ENCODE data around the gene MICAL2.

The MICAL2 gene

GRCh38 chr11:12157241-12157661 is 46.9 kb downstream of the MICAL2 start:
- DNase-seq = no peak

GRCh38 chr11:12158909-12159308 is 48.5 kb downstream of the MICAL2 start:
- DNase-seq = no peak

GRCh38 chr11:12159351-12160099 is 49.1 kb downstream of the MICAL2 start:
- no peak for DNase-seq

DNA sequence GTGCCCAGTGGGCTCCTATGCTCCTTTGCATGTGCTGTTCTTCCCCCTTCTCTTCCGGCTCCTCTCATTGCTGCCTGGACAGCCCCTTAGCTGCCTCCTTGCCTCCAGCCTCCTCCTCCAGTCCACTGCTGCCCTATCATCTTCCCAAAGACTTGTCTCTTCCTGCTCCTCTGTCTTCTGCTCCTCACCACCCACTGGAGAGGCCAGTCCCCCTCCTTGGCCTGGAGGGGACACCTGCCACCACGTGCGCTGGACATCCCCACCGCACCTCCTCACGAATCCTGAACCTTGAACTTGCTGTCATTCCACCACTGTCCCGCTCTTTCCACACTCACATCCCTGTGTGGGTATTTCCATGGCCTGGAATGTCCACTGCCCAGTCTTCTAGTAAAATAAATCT is 49.8 kb downstream of the MICAL2 start:
- no peak for DNase-seq

- no peak for DNase-seq
These were observed 50.3 kb downstream of the MICAL2 start for GRCh38 chr11:12160680-12161079.

DNA sequence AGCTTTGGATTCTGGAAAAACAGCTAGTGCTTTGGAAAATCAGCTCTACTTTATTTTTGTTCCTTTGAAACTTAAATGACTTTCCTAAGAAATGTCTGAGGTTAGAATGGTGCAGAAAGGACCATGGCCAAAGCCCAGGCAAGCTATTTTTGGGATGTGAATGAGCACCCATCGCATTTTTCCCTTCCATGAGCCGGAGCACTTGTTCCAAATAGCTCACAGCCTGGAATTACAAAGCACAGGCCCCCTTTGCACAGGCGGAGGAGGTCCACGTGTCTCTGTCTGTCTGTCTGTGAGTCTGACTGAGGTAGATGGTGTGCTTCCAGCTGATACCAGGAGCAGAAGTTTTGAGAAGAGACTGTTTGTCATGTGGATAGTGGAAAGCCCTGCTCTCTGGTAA is 50.7 kb downstream of the MICAL2 start:
- DNase-seq = no peak

DNA sequence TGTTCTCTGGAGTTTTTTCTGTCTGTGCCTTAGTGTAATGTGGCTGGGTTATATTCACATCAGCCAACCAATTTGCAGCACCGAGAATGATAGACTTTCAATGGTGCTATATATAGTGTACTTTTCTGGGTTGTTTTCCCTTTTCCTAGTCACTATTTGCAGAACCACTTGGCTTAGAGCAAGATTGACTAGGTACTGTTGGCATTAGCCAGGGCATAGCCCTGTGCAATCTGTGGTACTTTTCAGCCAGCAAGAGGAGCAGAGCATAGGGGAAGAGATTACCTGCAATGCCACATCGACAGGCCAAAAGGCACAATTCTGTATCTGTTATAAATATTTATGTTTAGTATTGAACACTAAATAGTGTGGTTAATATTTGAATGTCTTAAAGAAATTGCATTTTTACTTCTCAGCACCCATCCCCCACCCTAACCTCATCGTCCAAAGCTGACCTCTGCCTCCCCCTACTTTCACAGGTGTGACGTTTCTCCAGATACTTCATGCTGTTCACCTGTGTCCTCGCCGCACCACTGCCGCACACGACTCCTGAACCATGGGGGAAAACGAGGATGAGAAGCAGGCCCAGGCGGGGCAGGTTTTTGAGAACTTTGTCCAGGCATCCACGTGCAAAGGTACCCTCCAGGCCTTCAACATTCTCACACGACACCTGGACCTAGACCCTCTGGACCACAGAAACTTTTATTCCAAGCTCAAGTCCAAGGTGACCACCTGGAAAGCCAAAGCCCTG is 51.4 kb downstream of the MICAL2 start:
- no peak for DNase-seq

GRCh38 chr11:12162652-12163051 is 52.3 kb downstream of the MICAL2 start:
- no peak for DNase-seq

DNA sequence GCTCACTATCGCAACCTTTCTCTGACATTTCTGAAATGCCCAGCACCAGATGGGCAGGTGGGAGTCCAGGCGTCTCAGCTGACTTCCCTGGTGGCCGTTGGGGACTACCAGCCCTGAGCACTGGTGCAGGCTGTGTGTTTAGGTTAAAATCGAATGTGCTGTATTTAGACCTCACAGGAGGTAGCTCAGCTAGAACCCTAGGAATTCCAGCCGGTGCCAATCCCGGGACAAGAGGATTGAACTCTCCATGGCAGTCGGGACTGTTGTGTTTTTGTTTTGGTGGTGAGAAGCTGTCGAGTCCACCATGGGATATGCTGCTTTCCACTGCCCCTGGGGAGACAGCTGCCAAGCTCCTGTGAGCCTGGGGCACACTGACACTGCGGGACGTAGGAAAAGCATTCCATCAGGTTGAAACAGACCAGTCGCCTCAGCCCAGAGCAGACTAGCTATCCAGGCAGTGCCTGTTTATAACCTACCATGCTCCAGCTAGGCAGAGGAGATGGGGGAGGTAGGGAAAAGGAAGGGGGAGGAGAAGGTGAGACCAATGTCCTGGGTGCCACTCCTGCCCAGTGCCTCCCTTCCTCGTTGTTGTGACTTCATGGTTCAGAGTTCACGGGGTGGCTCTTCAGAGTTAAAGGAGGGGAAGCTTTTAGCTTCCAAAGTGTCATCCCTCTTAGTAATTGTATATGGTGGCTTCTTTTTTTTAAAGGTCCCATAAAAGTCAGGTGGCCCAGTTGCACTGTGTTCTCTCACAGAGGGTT is 53.0 kb downstream of the MICAL2 start:
- no peak for DNase-seq

DNA sequence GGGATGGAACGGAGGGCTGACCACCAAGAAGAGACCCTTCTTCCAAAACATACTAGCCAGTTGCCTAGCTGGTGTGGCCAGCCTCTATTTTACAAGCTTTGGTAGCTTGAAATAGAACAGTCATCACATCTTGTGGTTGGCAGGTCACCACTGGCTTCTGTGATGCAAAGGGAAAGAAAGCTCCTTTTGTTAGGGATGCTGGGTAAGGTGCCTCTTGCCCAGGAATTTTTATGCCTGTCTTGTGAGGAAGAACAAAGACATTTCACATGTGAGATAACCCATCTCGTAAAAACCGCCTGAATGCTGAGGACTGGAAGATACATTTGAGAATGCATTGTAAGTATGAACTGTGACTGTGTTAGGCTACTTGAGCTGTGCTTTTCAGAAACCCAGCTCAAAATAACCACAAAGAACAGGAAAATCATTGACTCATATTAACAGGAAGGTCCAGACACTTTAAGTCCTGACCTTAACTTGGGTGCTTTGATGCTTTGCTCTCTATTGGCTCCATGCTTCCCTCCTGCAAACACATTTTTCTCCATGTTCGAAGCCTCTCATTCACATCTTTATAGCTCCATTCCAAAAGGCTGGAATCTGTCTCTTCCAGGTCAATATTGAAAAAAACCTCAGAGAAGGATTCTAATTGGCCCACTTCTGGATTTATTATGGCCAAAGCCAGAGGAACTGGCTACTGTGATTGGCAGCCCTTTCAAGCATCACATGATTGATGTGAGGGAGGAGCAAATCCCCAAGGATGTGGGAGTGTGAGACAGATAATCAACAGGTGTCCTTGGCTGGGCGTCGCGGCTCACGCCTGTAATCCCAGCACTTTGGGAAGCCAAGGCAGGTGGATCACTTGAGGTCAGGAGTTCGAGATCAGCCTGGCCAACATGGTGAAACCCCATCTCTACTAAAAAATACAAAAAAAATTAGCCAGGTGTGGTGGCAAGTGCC is 53.9 kb downstream of the MICAL2 start:
- DNase-seq = no peak

DNA sequence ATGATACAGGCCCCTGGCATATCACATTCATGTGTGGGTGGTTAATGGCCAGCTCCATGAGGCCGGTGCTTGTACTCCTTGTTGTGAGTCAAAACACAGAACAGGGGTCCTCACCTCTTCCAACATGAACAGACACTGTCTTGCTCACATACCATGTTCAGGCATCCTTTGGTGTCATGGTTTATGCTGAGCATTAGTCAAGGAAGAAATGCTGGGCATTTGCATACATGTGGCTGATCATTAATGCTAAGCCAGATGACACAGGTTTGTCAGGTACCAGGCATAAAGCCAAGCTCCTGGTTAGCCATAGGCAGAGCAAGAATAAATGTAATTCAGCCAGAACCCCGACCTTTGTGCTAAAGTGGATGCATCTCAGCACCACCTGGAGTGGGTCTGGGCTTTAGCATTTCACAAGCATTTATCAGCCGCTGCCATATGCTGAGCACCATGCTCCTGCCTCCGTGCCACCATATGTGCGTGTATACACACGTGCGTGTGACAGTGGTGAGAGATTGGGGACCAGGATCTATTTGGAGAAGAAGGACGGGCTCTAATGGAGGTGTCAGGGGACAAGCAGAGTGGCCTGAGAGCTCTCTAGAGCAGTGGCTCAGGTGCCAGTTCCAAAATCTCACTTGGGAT is 55.0 kb downstream of the MICAL2 start:
- no peak for DNase-seq

DNA sequence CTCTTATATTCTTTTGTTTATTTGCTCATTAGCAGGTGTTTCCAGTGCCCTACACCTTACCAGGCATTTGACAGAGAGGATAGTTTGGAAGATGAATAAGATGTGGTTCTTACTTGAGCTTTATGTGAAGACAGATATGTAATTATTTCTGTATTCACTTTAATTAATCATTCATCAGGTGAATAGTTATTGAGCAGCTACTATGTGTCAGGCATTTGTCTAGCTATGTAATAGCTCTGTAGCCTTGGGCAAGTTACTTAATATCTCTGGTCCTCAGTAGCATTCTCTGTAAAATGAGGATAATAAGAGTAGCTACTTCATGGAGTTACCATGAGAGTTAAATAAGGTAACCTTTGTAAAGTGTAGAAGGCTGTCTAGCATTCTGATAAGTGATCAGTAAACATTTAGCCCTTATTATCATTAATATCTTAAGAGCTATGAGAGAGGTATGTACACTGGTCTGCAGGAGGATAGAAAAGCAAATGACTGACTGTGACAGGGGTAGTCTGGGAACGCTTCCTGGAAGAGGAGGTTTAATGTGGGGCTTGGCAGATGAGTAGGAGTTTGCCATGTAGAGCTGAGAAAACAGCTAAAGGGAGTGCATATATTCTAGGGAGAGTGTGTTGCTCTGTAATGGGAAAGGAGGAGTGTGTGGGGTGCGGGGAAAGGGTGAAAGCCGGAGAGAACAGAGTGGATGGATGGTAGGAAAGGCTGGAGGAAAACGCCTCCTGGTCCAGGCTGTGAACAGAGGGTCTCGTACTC is 56.1 kb downstream of the MICAL2 start:
- DNase-seq = no peak

DNA sequence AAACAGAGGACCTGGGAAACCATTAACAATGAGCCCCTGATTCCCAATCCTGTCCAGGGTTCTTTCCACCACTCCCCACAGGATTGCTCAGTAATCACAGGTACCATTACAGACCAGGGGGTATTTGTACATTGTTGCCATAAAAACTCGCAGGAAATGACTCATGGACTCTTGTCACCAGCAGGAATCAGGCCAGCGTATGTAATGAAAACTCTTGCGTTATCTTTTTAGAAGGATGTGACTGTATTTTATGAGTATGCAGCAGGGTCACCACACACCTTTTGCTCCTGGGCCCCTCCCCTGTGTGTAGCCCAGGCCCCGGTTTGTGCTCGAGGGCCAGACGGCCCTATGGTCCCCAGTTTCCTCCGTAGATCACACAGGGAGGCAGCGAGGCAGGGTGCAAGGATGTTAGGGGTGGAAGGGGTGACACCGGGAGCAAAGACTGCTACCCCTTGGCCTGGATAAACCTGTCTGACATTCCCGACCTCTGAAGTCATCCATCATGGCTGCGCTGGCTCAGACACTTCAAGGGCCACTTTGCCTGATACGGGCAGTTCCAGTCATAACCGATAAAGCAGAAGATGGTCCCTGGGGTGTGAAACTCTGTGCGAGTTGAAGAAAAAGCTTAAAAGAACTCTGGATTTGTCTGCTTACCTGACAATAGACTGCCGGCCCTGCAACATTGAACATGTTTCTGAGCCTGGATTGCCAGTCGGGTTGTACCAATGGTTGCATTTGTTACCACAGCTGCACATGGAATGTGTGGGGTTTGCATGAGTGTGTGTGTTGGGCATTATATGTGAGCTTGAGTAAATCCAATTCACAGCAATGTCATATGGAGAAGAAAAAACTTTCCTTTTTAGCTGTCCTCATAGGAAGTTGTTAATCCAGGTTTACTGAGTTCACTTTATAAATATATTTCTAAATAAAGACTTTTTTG is 56.9 kb downstream of the MICAL2 start:
- no peak for DNase-seq

DNA sequence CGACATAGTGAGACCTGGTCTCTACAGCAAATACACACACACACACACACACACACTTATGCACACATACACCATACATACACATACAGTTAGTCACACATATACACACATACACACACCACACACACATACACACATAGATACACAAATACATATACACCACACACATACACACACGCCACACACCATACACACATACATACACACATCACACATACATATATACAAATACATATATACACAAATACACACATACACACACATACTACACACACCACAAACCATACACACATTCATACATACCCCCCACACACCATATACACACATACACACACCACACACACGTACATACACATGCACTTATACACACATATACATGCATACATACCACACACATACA is 57.7 kb downstream of the MICAL2 start:
- DNase-seq = no peak

DNA sequence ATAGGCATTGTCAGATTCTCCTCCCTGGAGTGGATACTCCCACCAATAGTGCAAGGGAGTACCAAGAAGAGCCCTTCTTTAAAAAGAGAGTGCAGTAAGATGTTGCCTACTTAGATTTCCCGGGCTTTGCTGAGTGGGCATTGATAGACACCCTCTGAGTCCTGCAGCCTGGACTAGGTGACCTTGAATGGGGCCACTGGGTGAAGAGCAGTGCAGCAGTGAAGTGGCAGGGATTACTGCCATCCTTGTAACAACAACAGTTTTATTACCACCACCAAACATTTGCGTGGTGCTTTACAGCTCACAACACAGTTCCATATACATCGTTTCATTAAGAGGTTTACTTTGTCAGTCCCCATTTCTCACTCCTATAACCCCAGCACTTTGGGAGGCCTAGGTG is 59.4 kb downstream of the MICAL2 start:
- no peak for DNase-seq

- DNase-seq = no peak
These were observed 60.1 kb downstream of the MICAL2 start for GRCh38 chr11:12170501-12170900.

DNA sequence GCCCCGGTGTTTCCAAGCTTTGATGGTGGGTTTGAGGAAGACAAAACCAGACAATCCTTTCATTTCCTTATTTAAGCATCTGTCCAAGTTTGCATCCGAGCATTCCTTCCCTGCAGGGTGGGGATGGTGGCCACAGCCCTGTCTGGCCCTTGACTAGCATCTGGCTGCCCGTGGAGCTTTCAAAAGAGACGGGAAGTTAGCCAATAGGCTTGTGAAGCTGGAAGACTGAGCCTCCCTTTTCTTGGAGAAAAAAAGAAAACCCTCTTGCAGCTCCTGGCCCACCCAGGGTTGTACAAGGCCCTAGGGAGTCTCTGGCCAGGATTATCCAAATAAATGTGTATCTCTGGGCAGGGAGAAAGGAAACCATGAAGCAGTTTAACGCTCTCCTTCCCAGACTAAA is 60.6 kb downstream of the MICAL2 start:
- DNase-seq = no peak

- no peak for DNase-seq
These were observed 61.5 kb downstream of the MICAL2 start for GRCh38 chr11:12171921-12172320.

DNA sequence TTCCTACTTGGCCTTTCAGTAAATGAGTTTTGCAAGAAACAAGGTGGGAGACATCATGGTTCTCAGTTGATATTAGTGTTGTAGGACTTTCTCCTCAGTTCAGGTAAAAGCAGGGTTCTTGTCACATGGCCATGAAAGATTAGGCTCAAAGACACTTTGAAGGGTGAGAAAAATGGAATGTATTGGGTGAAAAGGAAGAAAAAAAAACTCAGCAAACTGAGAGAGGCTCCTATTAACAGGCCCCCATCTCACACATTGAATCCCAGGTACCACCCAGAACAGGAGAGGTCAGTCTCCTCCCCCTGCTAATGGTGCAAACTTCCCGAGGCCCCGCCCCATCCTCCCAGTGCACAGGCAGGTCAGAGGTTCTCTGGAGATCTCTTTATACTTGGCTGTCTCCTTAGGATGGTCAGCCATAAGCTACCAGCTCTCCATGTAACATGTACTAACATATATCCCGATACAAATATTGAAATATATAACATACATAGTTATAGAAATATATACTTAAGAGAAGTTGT is 62.2 kb downstream of the MICAL2 start:
- DNase-seq = no peak

- DNase-seq = no peak
These were observed 62.7 kb downstream of the MICAL2 start for GRCh38 chr11:12173111-12173510.

Measured in effector CD4-positive, alpha-beta T cell (primary cell).